GM12891 (cell line): ENCODE data around the gene PRKACB.

Source experiments
- PAX5 ChIP-seq: IDR thresholded peaks from 2 replicates; pipeline ENCODE4 v1.6.1; 2011; ENCODE audit warnings: low read length, moderate library complexity, mild to moderate bottlenecking; ENCODE audit not compliant: insufficient read depth, severe bottlenecking
- POLR2A ChIP-seq: IDR thresholded peaks from 2 replicates; pipeline ENCODE4 v1.6.1; 2011; ENCODE audit warnings: low read depth, low read length, control low read depth
- POLR2AphosphoS5 ChIP-seq: IDR thresholded peaks from 2 replicates; pipeline ENCODE4 v1.6.1; 2011; ENCODE audit warnings: low read depth, low read length, control low read depth
- TAF1 ChIP-seq: IDR thresholded peaks from 2 replicates; pipeline ENCODE4 v1.6.1; 2011; ENCODE audit warnings: low read depth, low read length, control low read depth

- TF ChIP-seq POLR2AphosphoS5: no peak
- no peak for TF ChIP-seq POLR2A
- TF ChIP-seq PAX5: no peak
- no peak for TF ChIP-seq TAF1
These were observed 18.2 kb downstream of the PRKACB start for GRCh38 chr1:84162295-84162694.
